Measurements from ENCODE around the gene SLC43A3. TPM values are rescaled to one million over a fixed set of nuclear protein-coding genes. Genes with fewer than 3 reads are reported as not detected.

SLC43A3 gene
- total and polyA plus RNA-seq, 9 of the 15 experiments (the other 6 are each of a cell fraction or from before 2014, with no cell fraction given): 63.7 to 281 (median 139) TPM

GRCh38 chr11:57464539-57465181 is 37.7 kb upstream of the SLC43A3 start (continued):
- TF ChIP-seq CREB1 (IDR thresholded peaks at IDR 0.05) (peak; percentile 45), CREB1 (CRISPR knock-in tag; IDR thresholded peaks at IDR 0.05) (no peak), NFE2 (IDR thresholded peaks at IDR 0.05; ENCODE audit: low read depth) (peak; percentile 38; the same call in 1 of the 2 replicates), CEBPG (CRISPR knock-in tag; IDR thresholded peaks at IDR 0.05) (peak; percentile 75), CEBPG (tag; conservative IDR thresholded peaks at IDR 0.05 in 1 of 2, IDR thresholded peaks at IDR 0.05 in 1 of 2) (peak in 1 of 2 experiments; percentile 49; a peak in 1 of 4 replicates), ZNF444 (CRISPR knock-in tag; IDR thresholded peaks at IDR 0.05) (no peak), CBFA2T3 (IDR thresholded peaks at IDR 0.05) (no peak), MGA (IDR thresholded peaks at IDR 0.05) (peak; percentile 87), POLR2G (IDR thresholded peaks at IDR 0.05; ENCODE audit: low read depth, low read length) (peak; percentile 67; the same call in 1 of the 2 replicates), RCOR1 (IDR thresholded peaks at IDR 0.05; ENCODE audit: borderline replicate concordance in 1 of 2, low read depth in 2 of 2, low read length in 2 of 2) (peak in 1 of 2 experiments; percentile 38; a peak in 1 of 4 replicates), RBM25 (IDR thresholded peaks at IDR 0.05; ENCODE audit: low read depth, low read length, severe bottlenecking) (peak; percentile 93), HDAC2 (IDR thresholded peaks at IDR 0.05) (peak; percentile 73), RBFOX2 (IDR thresholded peaks at IDR 0.05; ENCODE audit: low read depth, low read length) (peak; percentile 51)
- TF ChIP-seq, protein P1, sequence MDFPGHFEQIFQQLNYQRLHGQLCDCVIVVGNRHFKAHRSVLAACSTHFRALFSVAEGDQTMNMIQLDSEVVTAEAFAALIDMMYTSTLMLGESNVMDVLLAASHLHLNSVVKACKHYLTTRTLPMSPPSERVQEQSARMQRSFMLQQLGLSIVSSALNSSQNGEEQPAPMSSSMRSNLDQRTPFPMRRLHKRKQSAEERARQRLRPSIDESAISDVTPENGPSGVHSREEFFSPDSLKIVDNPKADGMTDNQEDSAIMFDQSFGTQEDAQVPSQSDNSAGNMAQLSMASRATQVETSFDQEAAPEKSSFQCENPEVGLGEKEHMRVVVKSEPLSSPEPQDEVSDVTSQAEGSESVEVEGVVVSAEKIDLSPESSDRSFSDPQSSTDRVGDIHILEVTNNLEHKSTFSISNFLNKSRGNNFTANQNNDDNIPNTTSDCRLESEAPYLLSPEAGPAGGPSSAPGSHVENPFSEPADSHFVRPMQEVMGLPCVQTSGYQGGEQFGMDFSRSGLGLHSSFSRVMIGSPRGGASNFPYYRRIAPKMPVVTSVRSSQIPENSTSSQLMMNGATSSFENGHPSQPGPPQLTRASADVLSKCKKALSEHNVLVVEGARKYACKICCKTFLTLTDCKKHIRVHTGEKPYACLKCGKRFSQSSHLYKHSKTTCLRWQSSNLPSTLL (IDR thresholded peaks at IDR 0.05): no peak

Data from K562 (cell line).